ENCODE data around the gene GIT1.

GRCh38 chr17:29629839-29630238, 40.4 kb upstream of the GIT1 start:
- TF ChIP-seq CTCF (IDR thresholded peaks at IDR 0.05; ENCODE audit: low read depth, low read length) (no peak), POLR2A (IDR thresholded peaks at IDR 0.05; ENCODE audit: extremely low read depth, insufficient read length) (no peak), MAX (IDR thresholded peaks at IDR 0.05; ENCODE audit: low read depth, low read length) (no peak)

All from NB4 (cell line).